Activated T-cell treated with anti-CD3 and anti-CD28 coated beads for 1 hour (primary cell): ENCODE data around the gene PAX3.

Source experiments
- DNase-seq: peaks from one replicate; pipeline ENCODE4 v3.0.0-alpha.2; 2020; ENCODE audit warnings: low read depth

The PAX3 gene

GRCh38 chr2:222298311-222299150 lies at the start of gene PAX3:
TSS of gene PAX3 (minus strand) at chr2:222298998. CDS start at chr2:222298615, 383 bp downstream.
- no peak for DNase-seq

- no peak for DNase-seq
Measured at GRCh38 chr2:222341331-222341730, 42.5 kb upstream of the PAX3 start.

DNA sequence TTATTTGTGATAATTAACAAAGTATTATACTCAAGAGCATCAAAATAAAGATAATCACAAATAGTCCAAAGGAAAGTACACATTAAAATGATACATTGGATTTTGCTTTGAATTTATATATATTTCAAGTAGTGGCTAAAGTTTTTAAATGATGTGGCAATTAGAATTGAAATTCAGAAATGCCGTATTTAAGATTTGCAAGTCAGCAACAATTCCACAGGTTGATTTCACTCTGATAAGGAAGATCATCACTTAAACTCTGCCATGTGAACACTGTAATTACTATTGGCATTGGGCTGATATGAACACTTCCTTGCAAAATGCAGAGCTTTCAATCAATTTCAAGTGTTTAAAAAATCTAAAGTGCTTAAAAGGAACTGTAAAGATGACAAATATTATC lies 39.6 kb upstream of the PAX3 start:
- no peak for DNase-seq

DNA sequence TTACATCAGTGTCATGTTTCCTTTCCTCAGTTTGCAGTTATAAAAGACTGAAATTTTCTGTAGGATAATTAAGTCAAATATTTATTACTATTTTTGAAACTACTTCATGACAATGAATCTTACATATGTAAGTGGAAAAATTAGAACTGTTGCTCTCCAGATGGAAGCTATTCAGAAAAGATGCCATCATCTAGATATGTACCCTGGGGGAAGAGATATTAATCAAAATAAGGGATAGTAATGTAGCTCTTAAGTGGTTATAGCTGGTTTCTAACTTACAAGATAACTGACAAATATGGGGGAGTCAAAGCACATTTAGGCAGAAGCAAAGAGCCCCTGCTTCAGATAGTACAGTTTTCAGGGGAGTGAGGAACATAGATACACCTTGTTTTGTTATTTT lies 38.1 kb upstream of the PAX3 start:
- no peak for DNase-seq

- no peak for DNase-seq
Measured at GRCh38 chr2:222336442-222336841, 37.6 kb upstream of the PAX3 start.

- DNase-seq: no peak
Measured at GRCh38 chr2:222334914-222335313, 36.1 kb upstream of the PAX3 start.

DNA sequence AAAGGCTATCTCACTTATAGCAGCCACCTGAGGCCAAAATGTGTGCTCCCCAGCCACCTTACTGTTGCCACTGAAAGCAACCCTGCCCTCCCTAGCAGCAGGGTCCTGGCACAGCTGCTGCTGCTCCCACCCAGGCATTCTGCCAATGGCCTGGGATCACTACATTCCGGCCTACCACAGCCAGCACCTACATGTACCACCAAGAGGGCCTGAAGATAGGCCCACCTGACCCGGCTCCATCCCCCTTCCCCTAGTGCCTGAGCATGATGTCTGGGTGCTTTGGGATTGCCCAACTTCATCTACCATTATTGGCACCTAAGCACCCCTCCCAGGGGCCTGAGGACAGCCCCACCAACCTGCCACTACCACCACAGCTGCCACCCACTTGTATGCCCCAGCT lies 34.6 kb upstream of the PAX3 start:
- no peak for DNase-seq

GRCh38 chr2:222332116-222332515 lies 33.3 kb upstream of the PAX3 start:
- DNase-seq: no peak

DNA sequence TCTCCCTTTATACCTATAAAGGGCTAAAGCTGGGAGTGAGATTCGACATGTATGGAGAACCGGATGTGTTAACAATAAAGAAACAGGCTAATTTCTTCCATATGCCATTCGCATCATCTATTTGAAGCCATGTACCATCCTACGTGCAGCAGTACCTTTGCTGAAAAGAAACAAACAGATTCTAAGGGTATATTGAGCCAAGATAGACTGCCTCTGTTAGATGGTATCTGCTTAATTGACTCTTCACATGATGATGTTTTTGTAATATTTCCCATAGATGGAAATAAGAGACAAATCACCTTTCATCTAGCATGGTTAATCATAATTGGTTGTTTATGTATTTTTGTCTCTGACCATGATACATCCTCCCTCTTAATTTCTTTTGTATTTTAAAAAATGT lies 32.1 kb upstream of the PAX3 start:
- no peak for DNase-seq

DNA sequence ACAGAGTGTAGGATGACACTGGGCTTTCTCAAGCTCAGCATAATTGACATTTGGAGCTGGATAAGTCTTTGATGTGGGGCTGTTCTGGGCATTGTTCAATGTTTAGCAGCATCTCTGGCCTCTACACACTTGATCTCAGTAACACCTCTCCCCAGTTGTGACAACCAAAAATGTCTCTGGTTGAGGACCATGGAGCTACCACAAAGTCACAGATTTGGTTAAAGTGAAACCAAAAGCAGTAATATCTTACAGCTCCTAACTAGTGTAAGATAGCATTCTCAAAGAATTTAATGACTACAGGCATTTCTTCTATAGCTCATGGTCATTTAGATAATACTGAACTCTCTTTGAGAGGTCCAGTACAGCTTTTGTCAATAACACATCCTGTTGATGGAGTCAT lies 23.4 kb upstream of the PAX3 start:
- DNase-seq: no peak

- DNase-seq: no peak
Measured at GRCh38 chr2:222320436-222321395, 21.9 kb upstream of the PAX3 start.

DNA sequence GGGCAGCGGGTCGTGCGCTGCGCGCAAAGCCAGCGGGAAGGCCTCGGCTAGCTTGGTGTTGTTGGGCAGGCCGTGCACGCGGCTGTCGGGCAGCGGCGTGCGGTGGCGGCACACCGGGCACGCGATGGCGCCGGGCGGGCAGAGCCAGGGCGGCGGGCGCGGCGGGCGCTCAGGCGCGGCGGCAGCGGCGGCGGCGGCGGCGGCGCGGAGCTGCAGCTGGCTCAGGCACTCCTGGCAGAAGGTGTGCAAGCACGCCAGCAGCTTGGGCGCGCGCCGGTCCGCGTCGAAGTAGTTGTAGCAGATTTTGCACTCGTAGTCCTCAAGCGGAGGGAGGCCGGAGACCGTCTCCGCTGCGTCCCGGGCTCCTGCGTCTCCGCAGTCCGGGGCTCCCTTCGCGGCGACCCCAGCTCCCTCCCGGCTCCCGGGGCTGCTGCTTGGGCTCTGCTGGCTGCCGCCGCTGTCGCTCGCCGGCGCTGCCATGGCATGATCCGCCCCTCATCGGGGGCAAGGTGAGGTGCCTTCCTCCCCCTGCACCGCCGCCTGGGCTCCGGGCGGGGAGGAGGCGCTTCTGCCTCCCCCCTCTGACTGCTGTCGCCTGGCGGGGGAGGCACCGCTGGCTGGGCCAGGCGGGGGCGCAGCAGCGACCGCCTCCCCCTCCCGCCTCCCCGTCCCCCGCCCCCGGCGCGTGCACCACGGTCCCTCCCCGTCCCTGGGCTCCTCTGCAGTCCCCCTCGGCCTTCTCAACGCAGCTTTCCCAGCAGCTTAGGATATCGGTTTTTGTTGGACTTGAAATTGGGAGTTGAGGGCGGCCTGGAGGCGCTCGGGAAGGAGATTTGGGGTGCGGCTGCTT lies 21.0 kb upstream of the PAX3 start:
- no peak for DNase-seq

- DNase-seq: no peak
Measured at GRCh38 chr2:222318712-222319585, 20.2 kb upstream of the PAX3 start.

DNA sequence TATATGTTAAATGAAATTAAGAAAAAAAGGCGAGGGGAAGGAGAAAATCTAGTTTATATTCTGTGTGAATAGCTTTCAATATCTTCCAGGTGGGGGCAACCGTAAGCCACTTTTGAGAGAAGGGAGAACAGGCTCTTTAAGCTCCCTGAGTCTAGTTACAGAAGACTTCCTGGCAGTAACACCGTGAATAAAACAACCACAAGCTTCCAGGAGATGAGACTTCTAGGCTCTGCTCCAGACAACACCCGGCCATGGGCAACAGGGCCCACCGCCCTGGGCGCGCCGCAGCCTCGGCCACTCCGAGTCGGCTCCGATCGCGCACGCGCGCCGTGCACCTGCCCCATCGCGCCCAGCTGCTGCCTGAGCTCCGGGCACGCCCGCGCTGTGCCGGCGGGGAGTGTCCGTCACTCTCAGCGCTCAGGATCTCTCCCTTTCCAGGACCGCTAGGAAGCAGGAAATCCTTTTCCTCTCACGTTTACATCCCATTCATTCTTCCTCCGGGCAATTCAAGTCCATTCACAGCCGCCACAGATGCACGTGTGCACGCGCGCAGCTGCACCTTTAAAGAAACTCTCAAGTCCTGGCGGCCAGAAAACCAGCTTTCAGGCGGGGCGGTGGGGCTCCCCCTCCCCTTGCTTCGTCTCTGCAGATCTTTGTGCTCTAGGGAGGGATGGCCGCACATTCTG lies 19.4 kb upstream of the PAX3 start:
- DNase-seq: no peak

DNA sequence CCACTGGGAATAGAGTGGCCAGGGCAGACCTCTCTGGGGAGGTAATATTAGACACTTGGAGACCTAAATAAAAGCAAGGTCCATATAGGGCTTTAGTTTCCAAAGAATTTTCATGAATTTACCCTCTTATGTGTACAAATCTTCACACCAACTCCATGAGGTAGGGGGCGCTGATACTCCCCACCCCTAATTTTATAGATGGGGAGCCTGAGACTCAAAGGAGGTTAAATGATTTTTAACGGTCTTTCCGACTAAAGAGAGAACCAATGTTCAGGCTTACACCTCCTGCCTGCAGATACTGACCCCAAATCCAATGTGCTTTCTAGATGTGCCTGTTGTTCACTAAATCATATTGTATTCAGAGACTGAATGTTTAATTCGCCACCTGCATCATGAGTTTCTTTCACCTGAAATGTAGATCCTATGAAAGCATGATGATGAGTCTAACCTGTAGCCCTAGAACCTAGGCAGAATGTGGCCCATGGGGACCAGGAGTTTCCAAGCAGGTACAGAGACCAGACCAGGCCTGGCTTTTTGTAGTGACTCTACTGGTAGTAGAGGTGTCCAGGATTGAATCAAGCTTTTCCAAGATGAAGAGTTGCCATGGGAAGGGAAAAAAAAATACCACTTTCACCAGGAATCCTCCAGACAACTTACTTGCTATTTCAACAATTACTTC lies 16.8 kb upstream of the PAX3 start:
- no peak for DNase-seq

DNA sequence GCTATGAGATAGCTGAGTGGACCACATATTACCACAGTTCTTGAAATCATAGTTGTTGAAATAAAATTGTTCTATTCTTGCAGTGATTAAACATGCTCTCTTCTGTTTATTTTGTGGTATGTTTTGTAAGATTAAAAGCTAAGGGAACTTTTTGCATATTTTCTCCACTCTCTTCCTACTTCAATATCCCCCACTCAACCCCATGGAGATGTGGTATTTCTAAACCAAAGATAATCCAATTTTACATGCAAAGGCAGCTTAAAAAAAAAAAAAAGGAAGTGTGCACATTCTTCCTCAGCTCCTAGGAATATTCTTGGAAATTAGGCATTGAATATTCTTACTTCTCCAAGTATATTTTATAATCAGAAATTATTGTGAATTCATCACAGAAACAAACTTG lies 15.0 kb upstream of the PAX3 start:
- DNase-seq: no peak

GRCh38 chr2:222311978-222312738 lies 13.4 kb upstream of the PAX3 start:
- DNase-seq: no peak

DNA sequence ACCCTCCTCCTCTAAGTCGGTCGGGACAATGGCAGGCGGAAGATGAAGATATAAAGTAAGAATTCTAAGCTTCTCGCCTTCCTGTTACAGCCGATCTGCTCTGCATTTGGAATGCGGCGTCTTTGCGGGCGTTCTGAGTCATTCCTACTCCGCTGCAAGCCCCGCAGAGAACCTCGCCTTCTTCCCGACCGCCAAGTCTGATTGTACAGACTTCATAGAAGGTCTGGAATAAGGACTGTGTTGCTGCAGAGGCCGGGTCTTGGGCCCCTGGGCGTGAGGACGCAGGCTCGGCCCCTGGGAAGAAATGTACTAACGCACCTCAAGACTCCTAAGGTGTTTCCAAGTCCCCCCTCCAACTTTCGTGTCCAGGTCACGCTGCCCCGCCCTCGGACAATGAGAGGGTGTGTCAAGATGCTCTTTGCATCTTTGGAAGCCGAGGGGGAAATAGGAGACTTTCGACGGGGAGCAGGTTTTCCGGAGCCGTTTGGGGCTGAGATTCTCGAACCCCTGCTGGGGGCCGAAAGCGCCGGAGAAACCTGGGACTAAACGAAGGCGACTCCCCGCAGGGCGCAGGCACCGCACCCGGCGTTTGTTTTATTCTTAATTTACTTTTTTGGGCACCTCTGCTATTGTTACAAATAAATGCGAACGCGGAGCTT lies 12.7 kb upstream of the PAX3 start:
- no peak for DNase-seq
